Activated gamma-delta T cell treated with Interleukin-2 at 50 U/mL for 16 hours (primary cell): Measurements from ENCODE around the gene DOCK4.

ENCODE experiments used
- DNase-seq: peaks from one replicate; pipeline ENCODE4 v3.0.0-alpha.2; 2020

DOCK4 gene

GRCh38 chr7:111750228-111750627 is 456.0 kb downstream of the DOCK4 start:
- DNase-seq = no peak

- DNase-seq = no peak
Measured at GRCh38 chr7:111749625-111750024, 456.6 kb downstream of the DOCK4 start.

- no peak for DNase-seq
Measured at GRCh38 chr7:111747718-111748117, 458.5 kb downstream of the DOCK4 start.

- no peak for DNase-seq
Measured at GRCh38 chr7:111746950-111747349, 459.2 kb downstream of the DOCK4 start.

GRCh38 chr7:111744501-111745155 is 461.6 kb downstream of the DOCK4 start:
- DNase-seq = no peak

- no peak for DNase-seq
Measured at GRCh38 chr7:111743244-111743847, 462.9 kb downstream of the DOCK4 start.

- peak; percentile 19 for DNase-seq
Measured at GRCh38 chr7:111741811-111742240, 464.4 kb downstream of the DOCK4 start.

GRCh38 chr7:111740942-111741341 is 465.3 kb downstream of the DOCK4 start:
- no peak for DNase-seq

- no peak for DNase-seq
Measured at GRCh38 chr7:111736552-111736874, 469.7 kb downstream of the DOCK4 start.

- DNase-seq = peak; percentile 49
Measured at GRCh38 chr7:111735661-111736551, 470.3 kb downstream of the DOCK4 start.

GRCh38 chr7:111734954-111735660 is 471.1 kb downstream of the DOCK4 start:
- DNase-seq = no peak

GRCh38 chr7:111732923-111733322 is 473.3 kb downstream of the DOCK4 start:
- no peak for DNase-seq

- DNase-seq = no peak
Measured at GRCh38 chr7:111730476-111731300, 475.5 kb downstream of the DOCK4 start.

GRCh38 chr7:111730057-111730456 is 476.1 kb downstream of the DOCK4 start:
- no peak for DNase-seq

- no peak for DNase-seq
Measured at GRCh38 chr7:111729483-111729882, 476.7 kb downstream of the DOCK4 start.

GRCh38 chr7:111728635-111728995 is 477.6 kb downstream of the DOCK4 start:
- no peak for DNase-seq

GRCh38 chr7:111727905-111728634 is 478.1 kb downstream of the DOCK4 start:
- no peak for DNase-seq

GRCh38 chr7:111718886-111719285 is 487.3 kb downstream of the DOCK4 start:
- DNase-seq = no peak

GRCh38 chr7:111711426-111712065 is 494.7 kb downstream of the DOCK4 start:
- no peak for DNase-seq

GRCh38 chr7:111710839-111711380 is 495.3 kb downstream of the DOCK4 start:
- no peak for DNase-seq

- no peak for DNase-seq
Measured at GRCh38 chr7:111708072-111708471, 498.1 kb downstream of the DOCK4 start.
